HG02981 (cell line): ENCODE results near the gene TM6SF1.
A peak's percentile ranks its signal among the peaks of the same experiment; 100 is the strongest.
"Not testable (repeated sequence)": the region's sequence is repeated elsewhere in the genome, so short reads cannot be mapped to it uniquely, and the experiment has no call there.

Experiments used
- ATAC-seq: cut with Tn5 transposase; IDR thresholded peaks from one replicate; pipeline ENCODE4 v1.9.1; 2021; ENCODE audit warnings: mild to moderate bottlenecking, moderate library complexity; ENCODE audit not compliant: unreplicated experiment

Gene TM6SF1

DNA sequence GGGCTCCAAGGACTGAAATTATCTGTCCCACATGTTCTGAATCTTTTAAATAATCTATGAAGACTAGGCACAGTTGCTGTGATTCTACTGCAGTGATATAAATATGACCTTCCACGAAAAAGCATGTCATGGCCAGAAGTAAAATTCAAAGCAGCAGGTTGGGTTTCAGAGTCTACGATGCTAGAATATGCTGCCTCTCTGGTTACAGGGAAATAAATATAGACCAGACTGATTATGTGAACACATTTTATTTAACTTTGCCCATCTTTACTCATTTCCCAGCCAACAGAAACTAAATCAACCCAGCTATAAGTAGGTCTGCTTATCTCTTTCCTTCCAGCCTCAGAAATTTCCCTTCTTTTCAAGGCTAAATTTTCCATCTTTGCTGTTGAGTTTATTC, 19.9 kb upstream of the TM6SF1 start:
- no peak for ATAC-seq

DNA sequence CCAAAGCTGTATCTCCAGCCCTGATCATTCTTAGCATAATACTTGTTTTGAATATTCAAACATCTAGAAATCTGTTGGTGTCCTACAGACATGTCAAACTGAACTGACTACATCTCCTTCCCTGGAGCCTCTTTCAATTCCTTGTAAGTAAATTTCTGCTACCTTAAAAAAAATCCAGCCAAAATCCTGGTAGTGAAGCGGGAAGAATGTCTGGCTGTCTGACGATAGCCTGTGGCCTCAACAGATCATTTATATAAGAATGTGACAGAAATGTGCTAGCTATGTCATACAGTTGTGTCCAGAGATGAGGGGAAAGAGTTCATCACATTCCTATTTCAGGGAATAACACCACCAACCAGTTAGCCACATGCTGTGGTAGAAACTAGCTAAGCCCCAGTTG, 18.6 kb upstream of the TM6SF1 start:
- ATAC-seq, result no peak

DNA sequence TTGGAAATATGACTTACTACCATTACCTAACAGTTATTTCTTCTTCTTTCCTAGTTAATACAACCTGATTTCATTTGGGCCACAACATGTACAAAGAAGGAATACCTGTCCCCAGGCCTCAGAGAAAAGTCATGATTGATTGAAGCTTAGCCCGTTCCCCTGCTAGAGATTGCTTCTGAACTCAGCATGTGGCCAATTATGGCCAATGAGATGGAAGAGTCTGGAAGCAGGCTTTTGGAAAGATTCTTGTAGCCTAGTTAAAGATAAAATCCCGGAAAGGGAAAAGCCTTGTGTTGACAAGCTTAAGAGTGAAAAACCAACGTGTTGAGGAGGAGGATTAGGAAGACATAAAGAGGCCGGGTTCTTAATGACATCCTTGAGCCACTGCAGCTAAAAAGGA, 17.0 kb upstream of the TM6SF1 start:
- no peak for ATAC-seq

DNA sequence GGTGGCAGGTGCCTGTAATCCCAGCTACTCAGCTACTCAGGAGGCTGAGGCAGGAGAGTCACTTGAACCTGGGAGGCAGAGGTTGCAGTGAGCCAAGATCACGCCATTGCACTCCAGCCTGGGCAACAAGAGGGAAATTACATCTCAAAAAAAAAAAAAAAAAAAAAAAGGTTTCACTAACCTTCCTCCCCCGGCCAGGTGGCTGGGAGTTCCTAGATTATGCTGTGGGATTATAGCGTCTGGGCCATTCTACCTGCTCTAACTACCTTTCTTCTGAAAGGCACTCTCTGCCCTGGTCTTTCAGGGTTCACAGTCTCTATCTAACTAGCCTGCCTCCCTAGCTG, 15.5 kb upstream of the TM6SF1 start:
- not testable (repeated sequence) for ATAC-seq

DNA sequence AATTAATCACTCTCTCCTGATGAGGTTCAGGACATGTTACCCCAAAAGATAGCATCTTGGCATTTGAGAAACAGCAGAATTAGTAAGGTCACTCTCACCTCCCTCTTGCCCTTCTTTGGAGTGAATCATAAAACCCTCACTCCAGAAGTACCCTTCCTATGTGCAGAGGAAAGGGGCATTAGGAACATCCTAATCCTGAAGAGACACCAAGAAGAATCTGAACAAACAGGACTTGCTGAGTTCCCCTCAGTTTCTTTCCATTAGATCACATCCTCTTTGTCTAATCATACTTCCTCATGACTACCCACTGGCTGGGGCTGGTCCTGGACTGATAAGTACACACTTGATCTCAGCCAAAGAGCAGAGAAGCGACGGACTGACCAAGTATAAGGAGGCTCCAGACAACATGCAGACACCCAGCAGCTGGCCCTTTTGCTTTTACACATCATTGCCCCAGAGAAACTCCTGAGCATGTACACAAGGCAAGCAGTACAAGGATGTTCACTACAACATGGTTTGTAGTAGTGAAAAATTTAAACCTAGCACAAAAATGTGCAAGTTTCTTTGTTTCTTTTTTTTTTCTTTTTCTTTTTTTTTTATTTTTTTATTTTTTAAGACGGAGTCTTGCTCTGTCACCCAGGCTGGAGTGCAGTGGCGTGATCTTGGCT, 15.0 kb upstream of the TM6SF1 start:
- ATAC-seq, result peak; percentile 93

DNA sequence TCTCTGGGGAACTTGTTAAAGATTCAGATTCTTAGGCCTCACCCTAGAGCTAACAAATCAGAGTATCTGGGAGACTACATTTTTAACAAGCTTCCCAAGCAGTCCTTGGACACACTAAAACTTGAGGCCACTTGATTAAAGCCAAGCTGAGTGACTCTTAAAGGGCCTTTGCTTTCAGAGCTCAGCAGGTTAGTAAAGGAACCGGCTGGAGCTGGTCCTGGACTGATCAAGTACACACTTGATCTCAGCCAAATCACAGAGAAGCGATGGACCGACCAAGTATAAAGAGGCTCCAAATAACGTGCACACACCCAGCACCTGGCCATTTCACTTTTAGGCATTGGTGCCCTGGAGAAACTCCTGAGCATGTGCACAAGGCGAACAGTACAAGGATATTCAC, 12.9 kb upstream of the TM6SF1 start:
- no peak for ATAC-seq

DNA sequence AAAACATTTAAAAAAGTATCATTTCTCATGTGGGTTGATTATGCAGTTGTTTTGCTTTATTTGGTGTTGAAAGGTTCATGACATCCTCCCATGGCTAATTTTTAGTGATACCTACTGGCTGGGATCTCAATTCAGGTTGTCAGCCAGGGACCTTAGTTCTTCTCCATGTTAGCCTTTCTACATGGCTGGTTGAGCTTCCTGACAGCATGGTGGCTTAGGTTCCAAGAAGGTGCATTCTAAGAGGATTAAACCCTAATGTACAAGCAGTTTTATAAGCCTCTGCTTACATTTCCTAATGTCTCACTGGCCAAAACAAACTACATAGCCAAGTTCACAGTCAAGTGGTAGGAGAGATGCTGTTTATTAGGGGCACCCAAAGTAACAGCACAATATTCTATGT, 9.4 kb upstream of the TM6SF1 start:
- ATAC-seq, result no peak

DNA sequence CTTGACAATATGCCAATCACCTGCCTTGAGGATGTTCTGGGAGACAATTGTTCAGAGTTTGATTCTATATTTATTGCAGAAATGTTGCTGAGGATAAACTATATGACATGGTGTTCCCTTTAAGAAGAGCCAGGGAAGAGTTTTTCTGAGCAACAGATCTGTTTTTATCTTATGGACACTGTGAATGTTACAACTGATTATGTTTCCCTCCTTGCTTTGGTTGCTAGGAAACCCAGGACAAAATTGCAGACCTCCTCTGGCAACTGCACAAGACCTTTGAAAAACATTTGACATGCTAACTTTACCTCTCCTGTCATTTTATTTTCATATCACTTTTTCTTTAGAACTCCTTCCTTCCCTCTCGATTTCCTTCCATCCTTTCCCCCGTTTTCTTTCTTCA, 8.2 kb upstream of the TM6SF1 start:
- no peak for ATAC-seq

DNA sequence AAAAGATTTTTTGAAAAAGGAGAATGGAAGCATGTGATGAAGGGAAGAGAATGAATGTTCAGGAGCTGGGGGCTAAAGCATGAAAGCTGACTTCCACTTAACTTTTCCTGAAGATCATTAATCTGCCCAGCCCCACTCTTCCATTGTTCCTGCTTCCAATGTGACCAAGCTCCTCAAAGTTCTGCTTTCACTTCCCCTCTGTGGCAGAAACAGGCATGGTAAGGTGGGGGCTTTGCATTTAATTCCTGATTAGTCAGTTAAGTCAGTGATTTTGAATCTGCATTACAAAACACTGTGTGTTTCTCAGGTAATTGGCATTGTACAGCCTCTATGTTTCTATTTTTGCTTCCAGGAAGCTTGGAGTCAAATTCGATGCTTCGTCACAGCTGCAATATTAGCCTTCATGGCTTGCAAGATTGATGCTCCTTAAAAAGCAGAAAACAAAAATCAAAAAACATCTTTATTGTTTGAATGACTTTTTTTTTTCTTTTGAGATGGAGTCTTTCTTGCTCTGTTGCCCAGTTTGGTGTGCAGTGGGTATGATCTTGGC, 7.3 kb upstream of the TM6SF1 start:
- no peak for ATAC-seq

DNA sequence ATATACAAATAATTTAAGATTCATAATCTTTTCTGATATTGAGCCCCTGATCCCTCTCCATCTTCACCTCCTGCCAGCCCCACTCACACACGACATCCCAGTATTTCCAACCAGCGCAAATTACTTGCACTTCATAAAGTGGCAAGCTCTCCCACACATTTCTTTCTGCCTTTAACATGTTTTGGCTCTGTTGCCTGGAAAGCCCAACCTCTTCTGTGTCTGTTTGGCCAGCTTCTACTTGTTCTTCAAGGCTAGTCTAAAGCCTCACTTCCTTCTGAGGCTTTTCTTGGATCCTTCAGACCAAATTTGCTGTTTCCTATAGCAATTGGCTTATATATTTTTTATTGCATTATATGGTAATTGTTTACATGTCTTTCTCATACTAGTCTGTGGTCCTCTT, 5.1 kb upstream of the TM6SF1 start:
- no peak for ATAC-seq

DNA sequence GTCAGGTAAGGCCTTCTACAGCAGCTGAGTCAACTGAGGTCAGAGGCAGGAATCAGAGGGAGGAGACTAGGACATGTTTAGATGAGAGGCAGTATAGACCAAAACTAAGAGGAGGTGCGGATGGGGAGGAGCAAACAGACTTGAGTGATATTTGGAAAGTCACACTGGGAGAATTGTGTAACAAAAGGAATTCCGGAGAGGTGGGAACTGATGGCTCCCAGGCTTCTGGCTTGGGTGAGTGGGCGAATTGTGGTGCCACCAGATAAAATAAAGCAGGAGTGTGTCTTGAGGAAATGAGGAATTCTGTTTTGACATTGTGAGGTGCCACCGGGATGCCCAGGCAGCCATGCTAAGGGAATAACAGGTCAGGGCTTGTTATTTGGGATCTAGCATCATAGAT, 3.3 kb upstream of the TM6SF1 start:
- ATAC-seq, result no peak

DNA sequence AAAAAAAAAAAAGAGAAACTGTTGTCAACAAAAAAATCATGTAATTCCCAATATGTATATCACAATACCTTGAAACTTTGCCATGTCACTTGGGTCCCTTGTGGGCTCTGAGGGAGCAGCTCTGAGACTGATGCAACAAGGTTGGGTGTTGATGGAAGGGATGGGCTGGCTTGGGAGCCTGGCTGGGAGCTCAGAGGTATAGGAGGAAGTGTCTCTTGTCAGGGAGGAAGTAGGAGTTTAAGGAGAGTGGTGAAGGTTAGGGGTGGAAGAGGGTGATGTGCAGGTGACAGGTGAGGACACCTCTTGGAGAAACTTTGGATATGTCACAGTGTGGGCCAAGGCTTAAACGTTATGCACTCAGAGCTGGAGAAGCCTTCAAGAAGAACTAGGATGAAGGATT, 2.0 kb upstream of the TM6SF1 start:
- no peak for ATAC-seq

DNA sequence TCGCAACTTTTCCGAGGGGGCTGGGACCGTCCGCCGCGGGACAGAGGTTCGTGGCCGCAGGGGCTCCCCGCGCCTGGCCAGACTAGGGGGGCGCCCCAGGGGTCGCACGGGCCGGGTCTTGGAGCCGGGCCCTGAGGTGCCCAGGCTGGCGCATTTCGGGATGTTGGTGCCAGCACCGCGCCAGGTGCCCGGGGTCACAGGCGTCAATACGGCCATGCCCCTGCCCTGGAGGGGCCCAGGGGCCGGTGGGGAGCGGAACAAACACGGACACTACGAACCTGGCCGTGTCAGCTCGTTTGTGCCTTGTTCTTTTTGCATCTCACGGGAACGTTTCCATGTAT, 366 bp downstream of the TM6SF1 start:
- no peak for ATAC-seq

DNA sequence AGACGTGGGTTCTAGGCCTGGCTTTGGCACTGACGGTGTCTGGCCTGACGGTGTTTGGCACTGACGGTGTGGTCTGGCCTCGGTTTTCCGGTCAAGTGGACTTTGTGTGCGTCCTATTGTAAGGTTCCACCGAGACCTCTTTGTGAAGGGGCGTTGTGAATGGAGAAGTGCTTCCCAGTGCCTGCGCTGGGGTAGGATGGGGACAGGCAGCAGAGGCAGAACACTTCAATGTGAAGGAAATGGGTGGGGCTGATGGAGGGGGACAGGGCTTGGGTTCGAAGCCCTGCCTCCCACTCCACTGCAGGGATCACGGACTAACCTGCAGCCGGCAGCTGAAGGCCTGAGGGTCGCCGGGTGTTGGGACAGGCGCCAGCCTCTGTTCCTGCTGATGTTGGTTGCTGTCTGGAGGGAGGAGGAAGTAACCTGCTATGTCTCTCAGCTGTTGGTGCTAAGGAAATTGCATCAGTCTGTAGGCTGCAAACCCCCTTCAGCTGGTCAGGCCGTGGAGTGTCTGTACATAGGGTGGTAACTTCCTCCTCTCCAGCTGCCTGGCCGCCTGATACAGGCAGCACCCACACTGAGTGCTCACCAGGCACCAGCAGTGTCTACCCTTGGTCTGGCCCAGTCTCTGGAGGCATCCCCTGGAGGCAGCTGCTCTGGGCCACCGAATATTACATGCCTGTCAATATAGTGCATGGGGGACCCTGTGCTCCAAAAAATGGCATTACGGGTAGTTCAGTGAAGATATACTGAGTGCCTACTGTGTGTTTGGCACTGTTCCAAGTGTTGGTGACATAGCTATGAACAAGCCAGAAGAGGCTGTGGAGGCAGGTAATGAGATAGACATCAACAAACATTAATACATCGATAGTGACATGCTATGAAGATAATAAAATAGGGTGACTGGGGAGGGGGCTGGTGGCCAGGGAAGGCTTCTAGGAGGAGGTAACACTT, 1.1 kb downstream of the TM6SF1 start:
- ATAC-seq, result peak; percentile 63

DNA sequence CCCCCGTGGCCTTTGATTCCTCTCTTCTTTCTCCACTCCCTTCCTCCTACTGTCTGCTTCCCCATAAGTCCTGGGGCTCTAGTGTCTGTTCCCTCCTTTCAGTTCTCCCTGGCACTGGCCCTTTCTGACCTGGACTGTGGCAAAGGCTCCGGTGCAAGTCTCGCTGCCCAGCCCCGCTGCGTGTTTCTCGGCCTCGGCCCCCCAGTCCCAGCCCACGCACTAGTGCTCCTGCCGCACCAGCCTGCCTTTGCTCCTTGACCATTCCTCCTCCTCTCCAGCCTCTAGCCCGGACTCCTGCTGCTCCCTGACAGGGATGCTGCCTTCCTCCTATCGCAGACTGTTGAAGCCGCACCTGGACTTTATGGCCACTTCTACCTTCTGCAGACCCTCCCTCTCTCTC, 2.1 kb downstream of the TM6SF1 start:
- ATAC-seq, result no peak

DNA sequence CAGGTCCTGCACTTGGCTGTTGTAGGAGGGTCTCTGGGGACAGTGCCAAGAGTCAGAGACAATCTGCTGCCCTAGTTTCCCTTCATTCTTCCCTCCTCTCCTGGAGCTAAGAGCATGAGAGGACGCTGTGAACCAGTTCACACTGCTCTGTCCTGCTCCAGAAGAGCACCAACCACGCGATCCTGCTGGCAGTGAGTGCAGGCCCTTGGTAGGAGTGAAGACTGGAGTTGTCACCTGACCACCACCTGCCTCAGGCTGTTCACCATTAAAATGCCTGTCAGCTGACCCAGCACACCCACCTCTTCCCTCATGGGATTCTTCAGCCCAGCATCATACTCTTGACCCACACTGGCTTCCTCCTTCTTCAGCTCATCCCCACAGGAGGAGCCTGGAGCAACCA, 2.9 kb downstream of the TM6SF1 start:
- ATAC-seq, result no peak

DNA sequence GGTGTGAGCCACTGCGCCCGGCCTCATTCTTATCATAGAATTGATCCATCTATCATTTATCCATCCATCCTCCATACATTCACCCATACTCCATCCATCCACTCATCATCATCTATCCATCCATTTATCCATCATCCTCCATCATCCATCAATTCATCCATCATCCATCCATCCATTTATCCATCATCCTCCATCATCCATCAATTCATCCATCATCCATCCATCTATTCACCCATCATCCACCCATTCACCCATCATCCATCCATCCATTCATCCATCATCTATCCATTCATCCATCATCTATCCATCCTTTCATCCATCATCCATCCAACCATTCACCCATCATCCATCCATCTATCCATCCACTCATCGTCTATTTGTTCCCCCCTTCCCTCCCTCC, 3.7 kb downstream of the TM6SF1 start:
- ATAC-seq, result no peak

DNA sequence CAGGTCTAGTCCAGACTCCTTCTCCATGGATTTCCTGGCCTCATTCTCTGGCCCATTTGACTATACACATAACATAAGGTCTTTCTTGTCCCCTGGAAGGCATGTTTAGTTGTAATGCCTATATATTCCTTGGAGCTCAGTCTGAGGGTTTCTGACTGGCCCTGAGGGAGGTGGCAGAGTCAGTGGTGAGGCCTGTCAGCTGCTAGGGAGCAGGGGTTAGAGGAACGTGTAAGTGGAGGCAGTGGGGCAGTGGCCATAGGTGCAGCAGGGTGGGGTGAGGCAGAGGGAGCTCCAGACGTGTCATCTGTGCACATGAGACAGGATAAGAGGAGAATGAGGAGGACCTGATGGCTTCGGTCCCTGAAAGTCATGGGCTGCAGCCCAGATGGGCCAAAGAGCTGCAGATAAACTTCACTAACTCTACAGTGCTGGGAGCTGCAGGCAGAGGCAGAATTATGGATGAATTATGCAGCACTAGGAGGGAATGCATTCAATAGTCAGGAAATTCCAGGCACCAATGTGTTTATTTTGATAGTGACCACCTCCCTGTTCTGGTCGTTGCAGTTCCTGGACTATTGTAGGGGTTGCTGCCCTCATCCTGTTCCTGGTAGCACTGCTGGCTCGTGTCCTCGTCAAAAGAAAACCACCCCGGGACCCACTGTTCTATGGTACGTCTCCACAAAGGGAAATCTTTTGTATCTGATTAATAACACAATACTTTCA, 4.9 kb downstream of the TM6SF1 start:
- no peak for ATAC-seq

DNA sequence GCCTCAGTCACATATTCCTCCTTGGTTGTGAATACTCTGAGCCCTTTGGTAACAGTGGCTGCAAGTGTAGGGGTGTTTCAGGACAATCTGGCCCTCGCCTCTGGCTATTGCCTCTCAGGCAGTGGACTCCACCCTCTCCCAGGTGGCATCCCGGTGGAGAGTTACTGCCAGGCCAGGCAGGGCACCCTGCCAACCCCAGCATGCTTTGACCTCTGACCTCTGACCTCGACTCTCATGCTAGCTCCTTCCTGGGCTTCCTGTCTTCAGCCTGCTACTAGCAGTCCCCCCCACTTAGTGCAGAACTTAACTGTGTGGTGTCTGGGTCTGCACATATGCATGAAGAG, 5.5 kb downstream of the TM6SF1 start:
- no peak for ATAC-seq

DNA sequence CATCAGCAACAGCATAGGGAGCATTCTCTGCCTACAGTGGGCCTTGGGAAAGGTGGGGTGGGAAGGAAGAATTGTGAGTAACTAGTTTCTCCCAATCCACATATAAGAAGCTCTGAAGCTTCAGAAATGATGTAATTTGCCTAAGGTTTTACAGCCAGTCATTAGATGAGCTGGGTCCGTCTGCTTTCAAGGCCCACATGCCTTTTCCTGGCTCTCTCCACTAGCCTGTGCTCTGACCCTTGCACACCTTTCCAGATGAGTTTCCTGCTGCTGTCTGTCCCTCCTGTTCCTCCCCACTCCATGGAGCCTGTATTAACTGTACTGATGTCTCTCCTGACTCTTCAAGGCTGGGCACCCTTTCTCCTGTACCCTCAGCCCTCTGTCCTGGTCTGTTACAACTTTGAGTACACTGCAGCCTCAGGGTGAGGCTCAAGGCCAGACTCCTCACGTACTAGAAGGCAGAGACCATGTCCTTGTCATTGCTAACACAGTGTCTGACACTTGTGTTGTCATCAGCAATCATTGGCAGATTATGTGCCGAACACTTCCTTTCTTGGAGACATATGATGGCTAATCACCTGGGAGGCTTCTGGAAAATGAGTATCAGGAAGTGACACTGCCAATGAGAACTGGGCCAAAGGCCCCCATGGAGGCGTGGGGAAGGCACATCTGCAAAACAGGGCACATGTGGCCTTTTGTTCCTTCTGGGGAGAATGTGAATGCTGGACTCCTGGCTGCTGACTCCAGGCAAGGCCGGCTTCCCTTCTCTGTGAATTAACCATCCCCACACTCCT, 6.6 kb downstream of the TM6SF1 start:
- ATAC-seq, result no peak

DNA sequence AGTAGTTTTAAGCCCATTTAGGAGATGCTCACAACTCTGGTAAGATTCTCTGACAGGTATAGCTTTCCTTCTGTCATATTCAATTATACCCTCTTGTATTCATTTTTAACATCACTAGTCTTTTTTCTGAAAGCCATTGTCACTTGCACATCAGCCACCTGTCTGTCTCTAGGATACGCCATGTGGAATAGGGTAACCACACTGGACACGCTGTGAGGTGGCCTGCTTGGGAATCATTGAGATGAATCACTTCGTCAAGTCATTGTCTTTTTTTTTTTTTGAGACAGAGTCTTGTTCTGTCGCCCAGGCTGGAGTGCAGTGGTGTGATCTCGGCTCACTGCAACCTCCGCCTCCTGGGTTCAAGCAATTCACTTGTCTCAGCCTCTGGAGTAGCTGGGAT, 7.4 kb downstream of the TM6SF1 start:
- ATAC-seq, result no peak
